Activated CD4-positive, alpha-beta T cell treated with anti-CD3 and anti-CD28 coated beads, Interleukin-2, amount 50 U/mL, for 1 hour (primary cell): Measurements from ENCODE around the gene HTR4.
"Not testable (repeated sequence)": the region's sequence is repeated elsewhere in the genome, so short reads cannot be mapped to it uniquely, and the experiment has no call there.

ENCODE experiments used
- DNase-seq: peaks from one replicate; pipeline ENCODE4 v3.0.0-alpha.2; 2020

HTR4 gene

GRCh38 chr5:148468746-148469145 is 185.6 kb downstream of the HTR4 start:
- not testable (repeated sequence) for DNase-seq

- no peak for DNase-seq
Measured at GRCh38 chr5:148467958-148468357, 186.4 kb downstream of the HTR4 start.

- no peak for DNase-seq
Measured at GRCh38 chr5:148466236-148466580, 188.1 kb downstream of the HTR4 start.

GRCh38 chr5:148465381-148466235 is 188.7 kb downstream of the HTR4 start:
- DNase-seq, result no peak

GRCh38 chr5:148459669-148460068 is 194.7 kb downstream of the HTR4 start:
- DNase-seq, result no peak

- no peak for DNase-seq
Measured at GRCh38 chr5:148458036-148458888, 196.1 kb downstream of the HTR4 start.

- DNase-seq, result peak; percentile 7
Measured at GRCh38 chr5:148457183-148457620, 197.1 kb downstream of the HTR4 start.

- no peak for DNase-seq
Measured at GRCh38 chr5:148455185-148455584, 199.1 kb downstream of the HTR4 start.

GRCh38 chr5:148454576-148454975 is 199.8 kb downstream of the HTR4 start:
- DNase-seq, result no peak

- no peak for DNase-seq
Measured at GRCh38 chr5:148452499-148453193, 201.7 kb downstream of the HTR4 start.

GRCh38 chr5:148446611-148447010 is 207.7 kb downstream of the HTR4 start:
- DNase-seq, result no peak

- DNase-seq, result no peak
Measured at GRCh38 chr5:148445578-148445977, 208.7 kb downstream of the HTR4 start.

GRCh38 chr5:148443998-148444397 is 210.3 kb downstream of the HTR4 start:
- DNase-seq, result peak; percentile 18

- no peak for DNase-seq
Measured at GRCh38 chr5:148443241-148443640, 211.1 kb downstream of the HTR4 start.

GRCh38 chr5:148438933-148439332 is 215.4 kb downstream of the HTR4 start:
- no peak for DNase-seq

GRCh38 chr5:148437249-148437648 is 217.1 kb downstream of the HTR4 start:
- DNase-seq, result no peak

- DNase-seq, result no peak
Measured at GRCh38 chr5:148436029-148436428, 218.3 kb downstream of the HTR4 start.

- DNase-seq, result no peak
Measured at GRCh38 chr5:148433826-148434225, 220.5 kb downstream of the HTR4 start.
